IPS-20b (cell line): Measurements from ENCODE around the gene RFXANK.
"Not testable (repeated sequence)": the region's sequence is repeated elsewhere in the genome, so short reads cannot be mapped to it uniquely, and the experiment has no call there.

Experiments used
- H3K27ac ChIP-seq: one replicate; pipeline ENCODE4 v1.5.1; 2013; ENCODE audit warnings: low read length
- H3K27me3 ChIP-seq: 2 replicates; pipeline ENCODE4 v1.6.1; 2013; ENCODE audit warnings: mild to moderate bottlenecking, low read length, inconsistent platforms; ENCODE audit not compliant: insufficient read depth
- H3K36me3 ChIP-seq: 2 replicates; pipeline ENCODE4 v1.6.1; 2013; ENCODE audit warnings: low read depth, mild to moderate bottlenecking, inconsistent platforms, low read length, moderate library complexity; ENCODE audit not compliant: insufficient read depth
- H3K4me1 ChIP-seq: 2 replicates; pipeline ENCODE4 v1.6.1; 2013; ENCODE audit warnings: mild to moderate bottlenecking, control low read depth, inconsistent platforms, low read length, moderate library complexity; ENCODE audit not compliant: insufficient read depth
- H3K4me3 ChIP-seq: 2 replicates; pipeline ENCODE4 v1.5.1; 2013; ENCODE audit warnings: mild to moderate bottlenecking, low read length, inconsistent platforms
- H3K9ac ChIP-seq: 2 replicates; pipeline ENCODE4 v1.6.1; 2013; ENCODE audit warnings: low read depth, mild to moderate bottlenecking, inconsistent platforms, low read length, moderate library complexity
- H3K9me3 ChIP-seq: 2 replicates; pipeline ENCODE4 v1.6.1; 2013; ENCODE audit warnings: mild to moderate bottlenecking, low read depth, low read length, inconsistent platforms; ENCODE audit not compliant: insufficient read depth

Gene RFXANK

GRCh38 chr19:19170873-19171672 is 21.0 kb upstream of the RFXANK start:
- H3K9ac ChIP-seq, result no peak overlapping the region
- no peaks in the 10 kb centered on the region for H3K9me3 ChIP-seq
- peaks cover 5% of the 10 kb centered on the region; the same call in 1 of the 2 replicates for H3K4me1 ChIP-seq
- no peaks in the 10 kb centered on the region for H3K36me3 ChIP-seq
- H3K27me3 ChIP-seq, result peaks cover 48% of the 10 kb centered on the region
- H3K27ac ChIP-seq, result no peak overlapping the region
- H3K4me3 ChIP-seq, result peak overlapping the region; percentile 41; the same call in 1 of the 2 replicates

- no peak overlapping the region for H3K27ac ChIP-seq
- no peak overlapping the region for H3K9ac ChIP-seq
- H3K27me3 ChIP-seq, result peaks cover 48% of the 10 kb centered on the region
- H3K36me3 ChIP-seq, result no peaks in the 10 kb centered on the region
- peaks cover 5% of the 10 kb centered on the region; the same call in 1 of the 2 replicates for H3K4me1 ChIP-seq
- H3K4me3 ChIP-seq, result no peak overlapping the region
- no peaks in the 10 kb centered on the region for H3K9me3 ChIP-seq
Observed at GRCh38 chr19:19171821-19172532, 20.1 kb upstream of the RFXANK start.

- H3K4me1 ChIP-seq, result not testable (repeated sequence)
Observed at GRCh38 chr19:19173243-19173642, 18.8 kb upstream of the RFXANK start.

GRCh38 chr19:19176950-19177349 is 15.1 kb upstream of the RFXANK start:
- Histone ChIP-seq H3K4me1 (0 out of 2 replicates have a peak, but pooled peaks cover 3% of the 10 kb centered on the region), H3K9ac (no peak overlapping the region), H3K27ac (no peak overlapping the region), H3K9me3 (no peaks in the 10 kb centered on the region), H3K36me3 (no peaks in the 10 kb centered on the region), H3K27me3 (peaks cover 4% of the 10 kb centered on the region; the same call in 1 of the 2 replicates), H3K4me3 (no peak overlapping the region)

More at GRCh38 chr19:19173243-19173642, 18.8 kb upstream of the RFXANK start:
- peaks cover 39% of the 10 kb centered on the region for H3K27me3 ChIP-seq
- H3K36me3 ChIP-seq, H3K9me3 ChIP-seq, H3K27ac ChIP-seq, H3K4me3 ChIP-seq, H3K9ac ChIP-seq: not testable (repeated sequence)

- H3K9ac ChIP-seq, result no peak overlapping the region
- no peaks in the 10 kb centered on the region for H3K4me1 ChIP-seq
- H3K36me3 ChIP-seq, result no peaks in the 10 kb centered on the region
- no peak overlapping the region for H3K4me3 ChIP-seq
- H3K27me3 ChIP-seq, result no peaks in the 10 kb centered on the region
- no peaks in the 10 kb centered on the region for H3K9me3 ChIP-seq
- H3K27ac ChIP-seq, result no peak overlapping the region
Observed at GRCh38 chr19:19179548-19180441, 12.3 kb upstream of the RFXANK start.

GRCh38 chr19:19181488-19181998 is 10.5 kb upstream of the RFXANK start:
- Histone ChIP-seq H3K27ac (no peak overlapping the region), H3K9me3 (no peaks in the 10 kb centered on the region), H3K4me3 (no peak overlapping the region), H3K27me3 (no peaks in the 10 kb centered on the region), H3K4me1 (no peaks in the 10 kb centered on the region), H3K9ac (no peak overlapping the region), H3K36me3 (no peaks in the 10 kb centered on the region)

- Histone ChIP-seq H3K9ac (no peak overlapping the region), H3K4me3 (no peak overlapping the region), H3K9me3 (no peaks in the 10 kb centered on the region), H3K36me3 (no peaks in the 10 kb centered on the region), H3K4me1 (no peaks in the 10 kb centered on the region; the same call in 1 of the 2 replicates), H3K27me3 (no peaks in the 10 kb centered on the region), H3K27ac (no peak overlapping the region)
Observed at GRCh38 chr19:19185853-19186740, 6.0 kb upstream of the RFXANK start.

- H3K27ac ChIP-seq, result no peak overlapping the region
- no peaks in the 10 kb centered on the region for H3K9me3 ChIP-seq
- no peaks in the 10 kb centered on the region for H3K27me3 ChIP-seq
- H3K4me1 ChIP-seq, result no peaks in the 10 kb centered on the region; the same call in 1 of the 2 replicates
- no peaks in the 10 kb centered on the region for H3K36me3 ChIP-seq
- H3K9ac ChIP-seq, result no peak overlapping the region
- H3K4me3 ChIP-seq, result no peak overlapping the region
Observed at GRCh38 chr19:19186742-19187141, 5.3 kb upstream of the RFXANK start.

- H3K36me3 ChIP-seq, result peaks cover 6% of the 10 kb centered on the region; the same call in 1 of the 2 replicates
- H3K27ac ChIP-seq, result no peak overlapping the region
- H3K27me3 ChIP-seq, result no peaks in the 10 kb centered on the region
- H3K9me3 ChIP-seq, result no peaks in the 10 kb centered on the region
- H3K4me1 ChIP-seq, result no peaks in the 10 kb centered on the region; the same call in 1 of the 2 replicates
- H3K4me3 ChIP-seq, result peak overlapping the region; percentile 99
- peak overlapping the region; percentile 97 for H3K9ac ChIP-seq
Observed at GRCh38 chr19:19191768-19192077, 335 bp upstream of the RFXANK start.

GRCh38 chr19:19192910-19193423 is 909 bp downstream of the RFXANK start:
- peak overlapping the region; percentile 94 for H3K27ac ChIP-seq

More at GRCh38 chr19:19192910-19193423, 909 bp downstream of the RFXANK start:
- H3K9me3 ChIP-seq, result no peaks in the 10 kb centered on the region
- peak overlapping the region; percentile 94; the same call in 1 of the 2 replicates for H3K9ac ChIP-seq
- H3K27me3 ChIP-seq, result no peaks in the 10 kb centered on the region
- peaks cover 12% of the 10 kb centered on the region; the same call in 1 of the 2 replicates for H3K36me3 ChIP-seq
- no peaks in the 10 kb centered on the region; the same call in 1 of the 2 replicates for H3K4me1 ChIP-seq
- peak overlapping the region; percentile 99 for H3K4me3 ChIP-seq
